Spleen (tissue), 11 donors: ENCODE measurements around the gene PDLIM5. TPM values are rescaled to one million over a fixed set of nuclear protein-coding genes. Genes with fewer than 3 reads are reported as not detected.

ENCODE experiments used
- DNase-seq: peaks from one replicate; pipeline ENCODE4 v3.0.0-alpha.2; 2020
- H3K27ac ChIP-seq, 8 donors: fragments of 200-600 bp; sonication (generic) in 7 of 8; 1 replicate in 4 of 8; 2 replicates in 4 of 8; pipeline versions ENCODE4 v1.5.0 to v1.8.0; 2016 to 2021; ENCODE audit warnings: inconsistent platforms in 4 of 8, mild to moderate bottlenecking in 4 of 8, moderate library complexity in 1 of 8
- H3K27me3 ChIP-seq, 7 donors: fragments of 200-600 bp; sonication (generic) in 6 of 7; replicated peaks in 1 of 7; 1 replicate in 4 of 7; 2 replicates in 3 of 7; pipeline versions ENCODE4 v1.5.0 to v1.8.0; 2016 to 2021; ENCODE audit warnings: inconsistent platforms in 3 of 7, mild to moderate bottlenecking in 1 of 7
- H3K36me3 ChIP-seq, 6 donors: fragments of 200-600 bp; sonication (generic) in 5 of 6; 1 replicate in 4 of 6; 2 replicates in 2 of 6; pipeline versions ENCODE4 v1.5.0 to v1.8.0; 2016 to 2021; ENCODE audit warnings: inconsistent platforms in 2 of 6
- H3K4me1 ChIP-seq, 6 donors: fragments of 200-600 bp; sonication (generic) in 5 of 6; 1 replicate in 3 of 6; 2 replicates in 3 of 6; pipeline versions ENCODE4 v1.5.0 to v1.8.0; 2016 to 2021; ENCODE audit warnings: inconsistent platforms in 3 of 6
- H3K4me3 ChIP-seq, 8 donors: fragments of 200-600 bp; sonication (generic) in 7 of 8; 1 replicate in 4 of 8; 2 replicates in 4 of 8; pipeline versions ENCODE4 v1.5.0 to v1.8.0; 2016 to 2021; ENCODE audit warnings: inconsistent platforms in 4 of 8, mild to moderate bottlenecking in 4 of 8, moderate library complexity in 2 of 8
- H3K9me3 ChIP-seq, 8 donors: fragments of 200-600 bp; sonication (generic) in 7 of 8; 1 replicate in 4 of 8; 2 replicates in 4 of 8; pipeline versions ENCODE4 v1.5.0 to v1.8.0; 2016 to 2021; ENCODE audit warnings: inconsistent platforms in 4 of 8
- POLR2A ChIP-seq, 3 donors: fragments of 450-650 bp; IDR thresholded peaks; one replicate each; pipeline ENCODE4 v1.5.1; 2017; ENCODE audit warnings: antibody characterized with exemption in 3 of 3, mild to moderate bottlenecking in 1 of 3
- POLR2AphosphoS5 ChIP-seq, 3 donors: sonication (generic); formaldehyde crosslinking; IDR thresholded peaks; one replicate each; pipeline ENCODE4 v1.5.1; 2017; ENCODE audit warnings: antibody characterized with exemption in 3 of 3
- WGBS, 5 donors: extraction: QIAGEN DNeasy Blood & Tissue Kit in 3 of 5; methylation state at CpG; one replicate each; pipeline versions ENCODE4 v1.1.5 to v1.1.7; 2013 to 2018; 5-methylcytosine and 5-hydroxymethylcytosine counted together
- intact Hi-C: fragments of 100-400 bp; cut with DNase I; formaldehyde crosslinking; loops from one replicate; pipeline ENCODE4 v1.15.0; 2023; ENCODE audit warnings: low total_unique reads
- polyA plus RNA-seq, 3 donors: library from polyadenylated mRNA; stranded (reverse); fragments of 200-250 nt; gene quantifications; one replicate each; pipeline ENCODE4 v1.2.1, GENCODE V29; 2013
- total RNA-seq, 7 donors: library from RNA; depleted of rRNA in 3 of 7; stranded (reverse); fragments of >200 nt in 3 of 7; fragmentation: NEBNext Ultra II Directional in 4 of 7; extraction: Animal tissue kit (Norgen Biotek cat#: 25700) in 4 of 7; gene quantifications; one replicate each; pipeline versions ENCODE4 v1.1.0 to v1.2.1, GENCODE V29; 2016 to 2021
- TF ChIP-seq, protein P1 (sequence below), 11 experiments: fragments of 200-600 bp in 7 of 11; fragments of 450-650 bp in 4 of 11; sonication (generic) in 4 of 11; IDR thresholded peaks in 8 of 11; conservative IDR thresholded peaks in 3 of 11; 1 replicate in 7 of 11; 2 replicates in 4 of 11; pipeline versions ENCODE4 v1.4.0 to v1.8.0; 2016 to 2021; ENCODE audit warnings: antibody characterized with exemption in 11 of 11, inconsistent platforms in 4 of 11, mild to moderate bottlenecking in 1 of 11
- donor health status: healthy with polysubstance abuse.
- donor health status: DM: no; HTN: no; CAD: no; lungs with moderate emphysema.
- donor health status: DM: no; HTN: no; CAD: no.
- donor health status: Bipolar disorder and iron deficiency.
- donor health status: healthy.
- donor health status: DM: no; HTN: no; CAD: no.
- donor health status: DM: yes; HTN: yes; CAD: no.

PDLIM5 gene
- total and polyA plus RNA-seq, 10 donors = 9.4 to 182 (median 74.9) TPM

DNA sequence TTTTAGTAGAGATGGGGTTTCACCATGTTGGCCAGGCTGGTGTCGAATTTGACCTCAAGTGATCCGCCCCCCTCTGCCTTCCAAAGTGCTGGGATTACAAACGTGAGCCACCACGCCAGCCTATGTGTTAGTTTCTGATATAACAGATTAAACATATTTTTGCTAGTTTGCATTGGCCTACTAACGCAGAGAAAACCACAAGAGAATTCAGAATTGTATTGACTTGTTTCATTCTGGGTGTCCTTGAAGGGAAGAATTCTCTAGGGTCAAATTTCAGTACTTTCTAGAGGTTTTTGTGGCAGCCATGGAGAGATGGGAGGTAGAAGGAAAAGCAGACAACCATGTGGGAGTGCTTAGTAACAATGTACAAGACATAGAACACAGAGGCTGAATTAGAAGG is 259.9 kb downstream of the PDLIM5 start:
- H3K9me3 ChIP-seq = peaks cover 0 to 4% (median 0%) of the 10 kb centered on the region in 8 donors
- peaks cover 0 to 6% (median 0%) of the 10 kb centered on the region in 7 donors for H3K27me3 ChIP-seq
- no peaks in the 10 kb centered on the region for H3K36me3 ChIP-seq
- H3K27ac ChIP-seq = no peak overlapping the region
- DNase-seq = no peak
- no peaks in the 10 kb centered on the region for H3K4me1 ChIP-seq
- no peak overlapping the region for H3K4me3 ChIP-seq
- TF ChIP-seq POLR2A (IDR thresholded peaks at IDR 0.05) (no peak), POLR2AphosphoS5 (IDR thresholded peaks at IDR 0.05) (no peak)
- TF ChIP-seq, protein P1, sequence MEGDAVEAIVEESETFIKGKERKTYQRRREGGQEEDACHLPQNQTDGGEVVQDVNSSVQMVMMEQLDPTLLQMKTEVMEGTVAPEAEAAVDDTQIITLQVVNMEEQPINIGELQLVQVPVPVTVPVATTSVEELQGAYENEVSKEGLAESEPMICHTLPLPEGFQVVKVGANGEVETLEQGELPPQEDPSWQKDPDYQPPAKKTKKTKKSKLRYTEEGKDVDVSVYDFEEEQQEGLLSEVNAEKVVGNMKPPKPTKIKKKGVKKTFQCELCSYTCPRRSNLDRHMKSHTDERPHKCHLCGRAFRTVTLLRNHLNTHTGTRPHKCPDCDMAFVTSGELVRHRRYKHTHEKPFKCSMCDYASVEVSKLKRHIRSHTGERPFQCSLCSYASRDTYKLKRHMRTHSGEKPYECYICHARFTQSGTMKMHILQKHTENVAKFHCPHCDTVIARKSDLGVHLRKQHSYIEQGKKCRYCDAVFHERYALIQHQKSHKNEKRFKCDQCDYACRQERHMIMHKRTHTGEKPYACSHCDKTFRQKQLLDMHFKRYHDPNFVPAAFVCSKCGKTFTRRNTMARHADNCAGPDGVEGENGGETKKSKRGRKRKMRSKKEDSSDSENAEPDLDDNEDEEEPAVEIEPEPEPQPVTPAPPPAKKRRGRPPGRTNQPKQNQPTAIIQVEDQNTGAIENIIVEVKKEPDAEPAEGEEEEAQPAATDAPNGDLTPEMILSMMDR (IDR thresholded peaks at IDR 0.05 in 8 of 11, conservative IDR thresholded peaks at IDR 0.05 in 3 of 11) = no peak
- intact Hi-C loops = no loop called here
- WGBS, 5 donors = 61 to 98% (median 84%) methylated on average over 5 of the region's 5 CpGs

DNA sequence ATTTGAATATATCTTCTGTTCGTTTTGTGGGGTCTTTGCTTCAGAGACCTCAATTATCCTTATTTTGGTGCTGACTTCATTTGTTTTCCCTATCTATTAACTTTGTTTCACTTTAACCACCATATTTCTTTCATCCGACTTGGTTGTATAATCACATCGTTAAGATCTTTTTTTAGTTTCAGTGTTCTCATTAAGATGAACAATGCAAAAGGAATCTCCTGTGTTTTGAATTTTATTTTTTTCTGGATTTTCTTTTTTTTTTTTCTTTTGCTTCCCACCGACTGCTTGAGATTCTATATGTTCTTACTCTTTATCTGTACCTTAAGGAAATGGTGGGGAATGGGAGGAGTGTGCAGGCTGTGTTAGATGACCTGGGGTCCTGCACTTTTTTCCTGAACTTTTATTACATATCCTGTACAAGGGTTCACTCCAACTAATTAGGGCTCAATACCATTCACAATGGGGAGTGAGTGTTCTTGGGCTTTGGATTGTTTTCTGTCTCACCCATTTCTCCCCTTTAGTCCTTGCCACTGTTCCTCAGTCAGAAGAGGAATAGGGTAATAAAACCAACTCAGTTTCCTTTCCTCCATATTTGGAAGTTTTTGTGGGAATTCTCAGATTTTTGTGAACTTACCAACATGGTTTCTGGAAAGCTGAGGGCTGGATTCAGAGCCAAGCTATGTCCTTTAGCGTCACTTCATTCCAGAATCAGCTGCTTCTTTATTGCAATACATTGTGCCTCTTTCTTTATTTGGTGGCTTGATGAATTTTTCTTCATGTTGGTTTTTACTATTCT is 262.8 kb downstream of the PDLIM5 start:
- no peak overlapping the region for H3K27ac ChIP-seq
- H3K9me3 ChIP-seq = no peaks in the 10 kb centered on the region
- no peak for DNase-seq
- TF ChIP-seq, protein P1 (IDR thresholded peaks at IDR 0.05 in 8 of 11, conservative IDR thresholded peaks at IDR 0.05 in 3 of 11) = no peak
- no peak for TF ChIP-seq POLR2AphosphoS5 (IDR thresholded peaks at IDR 0.05)
- TF ChIP-seq POLR2A (IDR thresholded peaks at IDR 0.05) = no peak
- intact Hi-C loops = no loop called here
- H3K36me3 ChIP-seq = no peaks in the 10 kb centered on the region
- no peaks in the 10 kb centered on the region for H3K4me1 ChIP-seq
- peaks cover 0 to 6% (median 0%) of the 10 kb centered on the region in 7 donors for H3K27me3 ChIP-seq
- H3K4me3 ChIP-seq = no peak overlapping the region
- WGBS, 5 donors = 75 to 87% (median 85%) methylated on average over 5 of the region's 5 CpGs

DNA sequence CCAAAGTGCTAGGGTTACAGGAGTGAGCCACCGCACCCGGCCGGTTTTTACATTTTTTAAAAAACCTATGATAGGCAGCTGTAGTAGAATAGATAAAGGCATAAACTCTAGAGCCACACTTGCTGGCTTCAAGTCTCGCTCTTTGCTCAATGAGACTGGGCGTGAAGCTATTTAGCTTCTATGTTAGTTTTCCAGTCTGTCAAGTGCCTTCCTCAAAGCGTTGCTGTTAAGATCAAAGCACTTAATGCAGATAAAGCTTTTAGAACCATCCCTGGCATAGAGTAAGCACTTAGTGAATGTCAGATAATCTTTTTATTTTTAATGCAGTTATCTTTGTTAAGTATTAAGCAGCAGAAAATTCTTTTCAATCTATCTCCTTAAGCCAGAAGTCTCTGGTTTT is 264.0 kb downstream of the PDLIM5 start:
- TF ChIP-seq POLR2A (IDR thresholded peaks at IDR 0.05) (no peak), POLR2AphosphoS5 (IDR thresholded peaks at IDR 0.05) (no peak)
- TF ChIP-seq, protein P1 (IDR thresholded peaks at IDR 0.05 in 8 of 11, conservative IDR thresholded peaks at IDR 0.05 in 3 of 11) = no peak
- Histone ChIP-seq H3K4me3 (no peak overlapping the region), H3K9me3 (no peaks in the 10 kb centered on the region), H3K4me1 (no peaks in the 10 kb centered on the region), H3K36me3 (no peaks in the 10 kb centered on the region), H3K27me3 (peaks cover 0 to 6% (median 0%) of the 10 kb centered on the region in 7 donors), H3K27ac (no peak overlapping the region)
- intact Hi-C loops = no loop called here
- 90 to 93% (median 91%) methylated on average over 6 of the region's 6 CpGs for WGBS, 5 donors
- DNase-seq = no peak

Other genes with a start within 250 kb of the PDLIM5 start
- 10 to 100 TPM; 23.2 to 34.9 (median 29.3) TPM for gene SMARCAD1, start 244.1 kb upstream of the PDLIM5 start, total RNA-seq
- gene SMARCAD1, start 244.1 kb upstream of the PDLIM5 start, polyA plus RNA-seq = 10 to 100 TPM in 2 of 3 donors, 1 to 10 TPM in 1; 8.5 to 11.2 (median 10.1) TPM
- 1 to 10 TPM in 2 of 7 donors, under 1 TPM in 1, not detected in 4; 0.20 to 2.2 (median 1.0) TPM for gene HPGDS, start 109.1 kb upstream of the PDLIM5 start, total RNA-seq
- under 1 TPM; 0.04 to 0.54 (median 0.29) TPM for gene HPGDS, start 109.1 kb upstream of the PDLIM5 start, polyA plus RNA-seq